HG03565 (cell line): ENCODE measurements around the gene CTNNA3.

Source experiments
- ATAC-seq: cut with Tn5 transposase; IDR thresholded peaks from one replicate; pipeline ENCODE4 v1.9.1; 2021; ENCODE audit warnings: mild to moderate bottlenecking, moderate library complexity; ENCODE audit not compliant: unreplicated experiment

The CTNNA3 gene

GRCh38 chr10:66202101-66202500, 1493.9 kb downstream of the CTNNA3 start:
- ATAC-seq = no peak

- no peak for ATAC-seq
These were observed 1503.7 kb downstream of the CTNNA3 start for GRCh38 chr10:66192162-66192831.

- no peak for ATAC-seq
These were observed 1505.6 kb downstream of the CTNNA3 start for GRCh38 chr10:66190413-66190812.

- ATAC-seq = no peak
These were observed 1506.7 kb downstream of the CTNNA3 start for GRCh38 chr10:66189271-66189670.

- no peak for ATAC-seq
These were observed 1508.8 kb downstream of the CTNNA3 start for GRCh38 chr10:66187053-66187733.

GRCh38 chr10:66183028-66183427, 1513.0 kb downstream of the CTNNA3 start:
- ATAC-seq = no peak

GRCh38 chr10:66180581-66181318, 1515.2 kb downstream of the CTNNA3 start:
- ATAC-seq = peak; percentile 90

- no peak for ATAC-seq
These were observed 1516.0 kb downstream of the CTNNA3 start for GRCh38 chr10:66180021-66180420.

GRCh38 chr10:66176772-66177171, 1519.2 kb downstream of the CTNNA3 start:
- no peak for ATAC-seq

GRCh38 chr10:66167816-66168215, 1528.2 kb downstream of the CTNNA3 start:
- no peak for ATAC-seq

GRCh38 chr10:66162560-66163143, 1533.3 kb downstream of the CTNNA3 start:
- ATAC-seq = no peak

GRCh38 chr10:66151346-66151745, 1544.6 kb downstream of the CTNNA3 start:
- ATAC-seq = no peak

GRCh38 chr10:66148312-66148711, 1547.7 kb downstream of the CTNNA3 start:
- no peak for ATAC-seq

- no peak for ATAC-seq
These were observed 1552.0 kb downstream of the CTNNA3 start for GRCh38 chr10:66144016-66144415.

- ATAC-seq = no peak
These were observed 1593.2 kb downstream of the CTNNA3 start for GRCh38 chr10:66102756-66103155.

GRCh38 chr10:66098595-66099480, 1597.2 kb downstream of the CTNNA3 start:
- ATAC-seq = no peak

- ATAC-seq = no peak
These were observed 1600.4 kb downstream of the CTNNA3 start for GRCh38 chr10:66095610-66096009.

- no peak for ATAC-seq
These were observed 1610.1 kb downstream of the CTNNA3 start for GRCh38 chr10:66085906-66086305.

- ATAC-seq = no peak
These were observed 1624.1 kb downstream of the CTNNA3 start for GRCh38 chr10:66071907-66072306.

GRCh38 chr10:66058594-66058993, 1637.4 kb downstream of the CTNNA3 start:
- no peak for ATAC-seq

GRCh38 chr10:66049335-66049734, 1646.7 kb downstream of the CTNNA3 start:
- no peak for ATAC-seq
